Heart left ventricle (tissue), 16 donors: ENCODE results near the gene MB. TPM values are rescaled to one million over a fixed set of nuclear protein-coding genes. Genes with fewer than 3 reads are reported as not detected.

Experiments
- ATAC-seq, 4 donors: fragments of 200-7000 bp; cut with Tn5 transposase; one replicate each; pipeline ENCODE4 v1.9.1; 2020 to 2022; ENCODE audit warnings: moderate library complexity in 4 of 4, mild to moderate bottlenecking in 3 of 4, moderate number of reproducible peaks in 1 of 4
- DNase-seq, 5 donors: peaks; one replicate each; pipeline ENCODE4 v3.0.0-alpha.2; 2020
- H3K27ac ChIP-seq, 12 donors: fragments of 200-600 bp; sonication (generic) in 4 of 12; one replicate each; pipeline versions ENCODE4 v1.5.0 to v1.8.0; 2016 to 2022; ENCODE audit warnings: mild to moderate bottlenecking in 2 of 12
- H3K27me3 ChIP-seq, 9 donors: fragments of 200-600 bp; sonication (generic) in 2 of 9; one replicate each; pipeline versions ENCODE4 v1.5.1 to v1.8.0; 2016 to 2022; ENCODE audit warnings: mild to moderate bottlenecking in 3 of 9
- H3K36me3 ChIP-seq, 9 donors: fragments of 200-600 bp; sonication (generic) in 2 of 9; one replicate each; pipeline versions ENCODE4 v1.5.0 to v1.8.0; 2018 to 2022; ENCODE audit warnings: mild to moderate bottlenecking in 2 of 9
- H3K4me1 ChIP-seq, 12 donors: fragments of 200-600 bp; sonication (generic) in 4 of 12; one replicate each; pipeline versions ENCODE4 v1.5.0 to v1.8.0; 2016 to 2022; ENCODE audit warnings: mild to moderate bottlenecking in 3 of 12
- H3K4me3 ChIP-seq, 12 donors: fragments of 200-600 bp; sonication (generic) in 4 of 12; one replicate each; pipeline versions ENCODE4 v1.5.0 to v1.8.0; 2017 to 2022; ENCODE audit warnings: mild to moderate bottlenecking in 9 of 12, moderate library complexity in 4 of 12
- H3K9me3 ChIP-seq, 12 donors: fragments of 200-600 bp; sonication (generic) in 4 of 12; one replicate each; pipeline versions ENCODE4 v1.5.0 to v1.8.0; 2016 to 2022; ENCODE audit warnings: mild to moderate bottlenecking in 1 of 12
- CTCF ChIP-seq, 12 donors: fragments of 200-600 bp; sonication (generic) in 4 of 12; IDR thresholded peaks; one replicate each; pipeline versions ENCODE4 v1.5.0 to v1.8.0; 2018 to 2022; ENCODE audit warnings: antibody characterized with exemption in 12 of 12, mild to moderate bottlenecking in 5 of 12
- POLR2A ChIP-seq, 2 donors: fragments of 450-650 bp; IDR thresholded peaks; one replicate each; pipeline ENCODE4 v1.6.1; 2017; ENCODE audit warnings: antibody characterized with exemption in 2 of 2, mild to moderate bottlenecking in 2 of 2, moderate library complexity in 2 of 2
- WGBS, 4 donors: extraction: QIAGEN DNeasy Blood & Tissue Kit in 2 of 4; methylation state at CpG; one replicate each; pipeline versions ENCODE4 v1.1.5 to v1.1.7; 2013 to 2018; 5-methylcytosine and 5-hydroxymethylcytosine counted together
- intact Hi-C, 10 donors: fragments of 100-400 bp; cut with DNase I; formaldehyde crosslinking; loops; one replicate each; pipeline versions ENCODE4 v1.11.1 to v1.14.2; 2022
- polyA plus RNA-seq, 2 donors: library from polyadenylated mRNA; stranded (reverse); fragments of 200-250 nt; gene quantifications; one replicate each; pipeline ENCODE4 v1.2.3, GENCODE V29; 2013
- total RNA-seq, 9 donors: library from RNA; depleted of rRNA in 2 of 9; stranded (reverse); fragments of >200 nt in 2 of 9; fragmentation: NEBNext Ultra II Directional in 3 of 9; extraction: Animal tissue kit (Norgen Biotek cat#: 25700) in 3 of 9; gene quantifications; one replicate each; pipeline versions ENCODE4 v1.1.0 to v1.2.4, GENCODE V29; 2016 to 2023
- donor health status: ischemic (EF 13 %, LVEDD 7.1; RV severe dilation, severe dysfunction).
- donor health status: healthy with polysubstance abuse.
- donor health status: DM: no; HTN: yes; CAD: no.
- donor health status: DM: no; HTN: no; CAD: no.
- donor health status: ischemic (EF 25% LVEDD 6.9; RV normal size, moderate dysfunction).
- donor health status: ischemic (EF 25% LVEDD 5.7; RV mildly dilated, moderate dysfunction).
- donor health status: healthy.
- donor health status: DM: yes; HTN: yes; CAD: no.
- donor health status: ischemic (EF 35%, LVEDD 5.7; RV mildly dilated, moderate dysfunction).
- donor health status: nonischemic (EF 11% LVEDD 7.7; RV severe dilation, severe dysfunction).
- donor health status: DM: yes; HTN: yes; CAD: no.
- donor health status: PGD.
- donor health status: ischemic (EF 29% LVEDD 5.4; RV normal size, mild dysfunction).
- donor health status: nonischemic (EF 23%, LVEDD 6.1; RV moderate dilation, normal function).

The MB gene
- total and polyA plus RNA-seq, 11 donors: 6,181 to 16,840 (median 13,341) TPM

GRCh38 chr22:35656284-35656752 is 39.2 kb upstream of the MB start:
- H3K27me3 ChIP-seq: no peaks in the 10 kb centered on the region
- H3K9me3 ChIP-seq: peaks cover 0 to 9% (median 0%) of the 10 kb centered on the region in 12 donors
- peaks cover 0 to 70% (median 45%) of the 10 kb centered on the region in 9 donors for H3K36me3 ChIP-seq
- no peak for DNase-seq
- 72 to 81% (median 77%) methylated on average over 5 of the region's 5 CpGs for WGBS, 4 donors
- H3K27ac ChIP-seq: no peak overlapping the region
- ATAC-seq: no peak
- H3K4me3 ChIP-seq: no peak overlapping the region
- peaks cover 0 to 45% (median under 1%) of the 10 kb centered on the region in 12 donors for H3K4me1 ChIP-seq
- intact Hi-C loops: no loop called here
- TF ChIP-seq POLR2A (IDR thresholded peaks at IDR 0.05) (no peak), CTCF (IDR thresholded peaks at IDR 0.05) (no peak)

GRCh38 chr22:35653824-35654223 is 36.7 kb upstream of the MB start:
- no peak overlapping the region for H3K27ac ChIP-seq
- ATAC-seq (no peak), DNase-seq (no peak)
- H3K4me3 ChIP-seq: no peak overlapping the region
- H3K4me1 ChIP-seq: peaks cover 3 to 48% (median 10%) of the 10 kb centered on the region in 12 donors
- TF ChIP-seq CTCF (IDR thresholded peaks at IDR 0.05) (no peak), POLR2A (IDR thresholded peaks at IDR 0.05) (no peak)
- intact Hi-C loops: no loop called here
- no peaks in the 10 kb centered on the region for H3K27me3 ChIP-seq
- peaks cover 0 to 51% (median 25%) of the 10 kb centered on the region in 9 donors for H3K36me3 ChIP-seq
- peaks cover 0 to 14% (median 2%) of the 10 kb centered on the region in 12 donors for H3K9me3 ChIP-seq
- 92 to 100% (median 97%) methylated on average over 1 of the region's 1 CpG for WGBS, 4 donors

- peaks cover 11 to 59% (median 27%) of the 10 kb centered on the region in 12 donors for H3K4me1 ChIP-seq
Observed at GRCh38 chr22:35651085-35651484, 34.0 kb upstream of the MB start.

More at GRCh38 chr22:35651085-35651484, 34.0 kb upstream of the MB start:
- Histone ChIP-seq H3K4me3 (peak overlapping the region in 1 of 12 donors; percentile 81), H3K36me3 (peaks cover 0 to 24% (median 0%) of the 10 kb centered on the region in 9 donors), H3K9me3 (peaks cover 0 to 14% (median 2%) of the 10 kb centered on the region in 12 donors), H3K27me3 (no peaks in the 10 kb centered on the region), H3K27ac (no peak overlapping the region)
- intact Hi-C loops: no loop called here
- TF ChIP-seq CTCF (IDR thresholded peaks at IDR 0.05): no peak
- no peak for TF ChIP-seq POLR2A (IDR thresholded peaks at IDR 0.05)
- no peak for ATAC-seq
- no peak for DNase-seq
- WGBS, 4 donors: 90 to 99% (median 97%) methylated on average over 7 of the region's 7 CpGs
